Neural cell (in vitro differentiated cells): ENCODE measurements around the gene IGSF23. TPM values are rescaled to one million over a fixed set of nuclear protein-coding genes. Genes with fewer than 3 reads are reported as not detected.

Source experiments
- H2AFZ ChIP-seq: fragments of 200-600, 300-800 bp; sonication (generic), shearing (Covaris generic); 2 replicates; pipeline ENCODE4 v1.6.0; 2014; ENCODE audit warnings: low read depth, mild to moderate bottlenecking, antibody characterized with exemption, low read length, moderate library complexity
- H3F3A ChIP-seq: fragments of 200-600 bp; shearing (Covaris generic); 2 replicates; pipeline ENCODE4 v1.6.1; 2016; ENCODE audit warnings: mild to moderate bottlenecking, moderate library complexity, mixed read lengths, antibody characterized with exemption, low read length; ENCODE audit not compliant: insufficient read depth, poor library complexity, severe bottlenecking
- H3K27ac ChIP-seq: fragments of 200-600, 300-800 bp; sonication (generic), shearing (Covaris generic); 2 replicates; pipeline ENCODE4 v1.5.1; 2014; ENCODE audit warnings: mild to moderate bottlenecking, low read length, moderate library complexity
- H3K27me3 ChIP-seq: fragments of 300-800, 200-600 bp; sonication (generic), shearing (Covaris generic); 2 replicates; pipeline ENCODE4 v1.6.0; 2014; ENCODE audit warnings: mild to moderate bottlenecking, low read depth, low read length, moderate library complexity; ENCODE audit not compliant: insufficient read depth
- H3K36me3 ChIP-seq: fragments of 300-800, 200-600 bp; sonication (generic), shearing (Covaris generic); 2 replicates; pipeline ENCODE4 v1.5.1; 2014; ENCODE audit warnings: mild to moderate bottlenecking, antibody characterized with exemption, low read length, moderate library complexity; ENCODE audit not compliant: insufficient read depth
- H3K4me2 ChIP-seq: fragments of 300-800, 200-600 bp; sonication (generic), shearing (Covaris generic); 2 replicates; pipeline ENCODE4 v1.6.0; 2014; ENCODE audit warnings: mild to moderate bottlenecking, low read length
- H3K4me3 ChIP-seq: fragments of 300-800, 200-600 bp; sonication (generic), shearing (Covaris generic); 2 replicates; pipeline ENCODE4 v1.5.1; 2014; ENCODE audit warnings: mild to moderate bottlenecking, low read length, moderate library complexity
- H3K79me2 ChIP-seq: fragments of 200-600 bp; shearing (Covaris generic); replicated peaks from 2 replicates; pipeline ENCODE4 v1.6.0; 2014; ENCODE audit warnings: mild to moderate bottlenecking, low read length, moderate library complexity; ENCODE audit not compliant: insufficient read depth
- H3K9ac ChIP-seq: fragments of 300-800, 200-600 bp; sonication (generic), shearing (Covaris generic); 2 replicates; pipeline ENCODE4 v1.6.1; 2016; ENCODE audit warnings: mild to moderate bottlenecking, low read length, mixed read lengths
- H3K9me2 ChIP-seq: fragments of 200-600 bp; shearing (Covaris generic); 2 replicates; pipeline ENCODE4 v1.6.1; 2016; ENCODE audit warnings: mild to moderate bottlenecking, low read length, mixed read lengths; ENCODE audit not compliant: insufficient read depth
- H3K9me3 ChIP-seq: fragments of 200-600, 300-800 bp; sonication (generic), shearing (Covaris generic); 2 replicates; pipeline ENCODE4 v1.6.1; 2016; ENCODE audit warnings: mild to moderate bottlenecking, mixed run types, low read length, moderate library complexity, mixed read lengths
- H4K20me1 ChIP-seq: fragments of 200-600 bp; shearing (Covaris generic); 2 replicates; pipeline ENCODE4 v1.6.1; 2016; ENCODE audit warnings: mild to moderate bottlenecking, mixed run types; ENCODE audit not compliant: insufficient read depth
- CTCF ChIP-seq: fragments of 450-650 bp; IDR thresholded peaks from 2 replicates; pipeline ENCODE4 v1.5.1; 2014; ENCODE audit warnings: antibody characterized with exemption, mild to moderate bottlenecking, moderate library complexity; ENCODE audit not compliant: poor library complexity, severe bottlenecking
- EP300 ChIP-seq: fragments of 450-650 bp; conservative IDR thresholded peaks from 2 replicates; pipeline ENCODE4 v1.6.1; 2014; ENCODE audit warnings: antibody characterized with exemption, mild to moderate bottlenecking, moderate library complexity; ENCODE audit not compliant: poor library complexity, severe bottlenecking
- EZH2 ChIP-seq: fragments of 200-600, 300-800 bp; shearing (Covaris generic), sonication (generic); IDR thresholded peaks from 2 replicates; pipeline ENCODE4 v1.6.1; 2014; ENCODE audit warnings: antibody characterized with exemption, low read length, borderline replicate concordance, mild to moderate bottlenecking; ENCODE audit not compliant: insufficient read depth, poor library complexity, severe bottlenecking
- MXI1 ChIP-seq: fragments of 450-650 bp; conservative IDR thresholded peaks from 2 replicates; pipeline ENCODE4 v1.6.1; 2014; ENCODE audit warnings: antibody characterized with exemption, mild to moderate bottlenecking; ENCODE audit not compliant: poor library complexity, severe bottlenecking
- POLR2AphosphoS5 ChIP-seq: IDR thresholded peaks from 2 replicates; pipeline ENCODE4 v1.6.1; 2012
- RAD21 ChIP-seq: fragments of 450-650 bp; conservative IDR thresholded peaks from 2 replicates; pipeline ENCODE4 v1.6.1; 2014; ENCODE audit warnings: antibody characterized with exemption, mild to moderate bottlenecking, moderate library complexity
- REST ChIP-seq: IDR thresholded peaks from 2 replicates; pipeline ENCODE4 v1.6.1; 2012; ENCODE audit warnings: borderline replicate concordance
- SMC3 ChIP-seq: fragments of 450-650 bp; conservative IDR thresholded peaks from 2 replicates; pipeline ENCODE4 v1.6.1; 2014; ENCODE audit warnings: antibody characterized with exemption, mild to moderate bottlenecking, moderate library complexity; ENCODE audit not compliant: poor library complexity
- TAF1 ChIP-seq: IDR thresholded peaks from 2 replicates; pipeline ENCODE4 v1.6.1; 2012; ENCODE audit warnings: low read depth
- polyA plus RNA-seq: library from polyadenylated mRNA; depleted of rRNA; stranded (reverse); fragments of >200 nt; gene quantifications from 2 replicates; pipeline ENCODE4 v1.2.3, GENCODE V29; 2014

Gene IGSF23
- polyA plus RNA-seq, 1 donor from 2014 or later = not detected

- Histone ChIP-seq H4K20me1 (no peaks in the 10 kb centered on the region), H3K27me3 (no peaks in the 10 kb centered on the region), H2AFZ (no peak overlapping the region), H3K4me3 (no peak overlapping the region), H3K9ac (no peak overlapping the region), H3K4me2 (no peak overlapping the region), H3K9me3 (peaks cover 4% of the 10 kb centered on the region), H3K79me2 (no peaks in the 10 kb centered on the region), H3K36me3 (no peaks in the 10 kb centered on the region), H3F3A (no peaks in the 10 kb centered on the region), H3K9me2 (no peaks in the 10 kb centered on the region), H3K27ac (no peak overlapping the region)
- no peak for TF ChIP-seq CTCF
Measured at GRCh38 chr19:44575116-44575700, 38.2 kb upstream of the IGSF23 start.

- H3K9me3 ChIP-seq = peaks cover 4% of the 10 kb centered on the region
- no peaks in the 10 kb centered on the region for H3K36me3 ChIP-seq
- no peaks in the 10 kb centered on the region for H3K27me3 ChIP-seq
- H3K4me3 ChIP-seq = no peak overlapping the region
- H2AFZ ChIP-seq = no peak overlapping the region
- H3K9me2 ChIP-seq = no peaks in the 10 kb centered on the region
- H3K4me2 ChIP-seq = no peak overlapping the region
- no peaks in the 10 kb centered on the region for H4K20me1 ChIP-seq
- H3K9ac ChIP-seq = no peak overlapping the region
- no peaks in the 10 kb centered on the region for H3K79me2 ChIP-seq
- H3F3A ChIP-seq = no peaks in the 10 kb centered on the region
- no peak overlapping the region for H3K27ac ChIP-seq
- TF ChIP-seq TAF1 (no peak), SMC3 (no peak), REST (no peak), CTCF (no peak), POLR2AphosphoS5 (no peak), EZH2 (no peak), RAD21 (no peak), EP300 (no peak), MXI1 (no peak)
Measured at GRCh38 chr19:44576843-44577565, 36.4 kb upstream of the IGSF23 start.
